ENCODE measurements around the gene PMM2.

PMM2 gene

GRCh38 chr16:8886593-8887430 is 89.2 kb downstream of the PMM2 start:
- no peak for DNase-seq (ENCODE audit: low read depth)
- TF ChIP-seq, protein P1, sequence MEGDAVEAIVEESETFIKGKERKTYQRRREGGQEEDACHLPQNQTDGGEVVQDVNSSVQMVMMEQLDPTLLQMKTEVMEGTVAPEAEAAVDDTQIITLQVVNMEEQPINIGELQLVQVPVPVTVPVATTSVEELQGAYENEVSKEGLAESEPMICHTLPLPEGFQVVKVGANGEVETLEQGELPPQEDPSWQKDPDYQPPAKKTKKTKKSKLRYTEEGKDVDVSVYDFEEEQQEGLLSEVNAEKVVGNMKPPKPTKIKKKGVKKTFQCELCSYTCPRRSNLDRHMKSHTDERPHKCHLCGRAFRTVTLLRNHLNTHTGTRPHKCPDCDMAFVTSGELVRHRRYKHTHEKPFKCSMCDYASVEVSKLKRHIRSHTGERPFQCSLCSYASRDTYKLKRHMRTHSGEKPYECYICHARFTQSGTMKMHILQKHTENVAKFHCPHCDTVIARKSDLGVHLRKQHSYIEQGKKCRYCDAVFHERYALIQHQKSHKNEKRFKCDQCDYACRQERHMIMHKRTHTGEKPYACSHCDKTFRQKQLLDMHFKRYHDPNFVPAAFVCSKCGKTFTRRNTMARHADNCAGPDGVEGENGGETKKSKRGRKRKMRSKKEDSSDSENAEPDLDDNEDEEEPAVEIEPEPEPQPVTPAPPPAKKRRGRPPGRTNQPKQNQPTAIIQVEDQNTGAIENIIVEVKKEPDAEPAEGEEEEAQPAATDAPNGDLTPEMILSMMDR (IDR thresholded peaks at IDR 0.05; ENCODE audit: insufficient read depth, low read depth, low read length, missing control alignments): no peak
- no peak overlapping the region for H3K4me3 ChIP-seq (ENCODE audit: low read depth, low read length)

DNA sequence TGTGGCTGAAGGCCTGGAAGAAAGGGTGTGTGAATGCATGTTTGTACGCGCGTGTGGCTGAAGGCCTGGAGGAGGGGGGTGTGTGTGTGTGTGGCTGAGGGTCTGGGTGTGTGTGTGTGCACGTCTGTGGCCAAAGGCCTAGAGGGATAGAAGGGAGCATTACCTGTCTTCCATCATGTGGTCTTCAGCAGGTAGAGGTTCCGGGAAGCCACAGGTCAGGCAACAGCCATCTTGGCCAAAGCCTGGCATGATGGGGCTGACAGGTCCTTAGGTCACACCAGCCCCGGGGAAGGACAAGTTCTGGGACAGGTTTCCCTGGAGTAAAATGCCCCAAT is 89.8 kb downstream of the PMM2 start:
- H3K4me3 ChIP-seq (ENCODE audit: low read depth, low read length): no peak overlapping the region
- DNase-seq (ENCODE audit: low read depth): no peak
- TF ChIP-seq, protein P1 (IDR thresholded peaks at IDR 0.05; ENCODE audit: insufficient read depth, low read depth, low read length, missing control alignments): no peak

DNA sequence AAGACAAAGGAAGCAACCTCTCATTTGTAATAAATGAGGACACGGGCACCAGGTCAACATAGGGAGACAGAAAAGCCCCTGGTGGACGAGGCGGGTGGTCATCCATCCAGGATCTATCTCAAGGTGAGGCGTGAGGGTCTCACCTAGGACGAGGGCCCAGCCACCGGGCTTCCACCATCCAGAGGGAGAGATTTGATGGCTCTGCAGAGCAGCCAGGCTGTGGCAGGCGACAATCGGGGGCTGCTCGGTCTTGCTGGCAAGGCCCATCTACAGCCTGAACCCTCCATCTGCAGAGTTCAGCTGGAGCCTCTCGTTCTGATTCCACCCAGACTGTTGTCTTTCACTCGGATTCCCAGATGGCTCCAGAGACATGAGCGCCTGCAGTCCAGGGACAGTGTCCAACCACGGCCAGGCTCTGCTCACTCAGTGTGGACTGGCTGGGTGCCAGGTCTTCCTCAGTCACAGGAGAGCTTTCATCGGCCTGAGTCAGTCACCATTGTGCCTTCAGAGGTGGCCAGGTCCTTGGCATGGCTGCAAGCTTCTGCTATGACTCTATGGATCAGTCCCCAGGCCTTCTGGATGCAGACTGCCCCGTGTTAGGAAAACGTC is 90.4 kb downstream of the PMM2 start:
- TF ChIP-seq, protein P1 (IDR thresholded peaks at IDR 0.05; ENCODE audit: insufficient read depth, low read depth, low read length, missing control alignments): no peak
- no peak for DNase-seq (ENCODE audit: low read depth)
- no peak overlapping the region for H3K4me3 ChIP-seq (ENCODE audit: low read depth, low read length)

GRCh38 chr16:8888951-8889892 is 91.6 kb downstream of the PMM2 start:
- DNase-seq (ENCODE audit: low read depth): no peak
- no peak overlapping the region for H3K4me3 ChIP-seq (ENCODE audit: low read depth, low read length)

DNA sequence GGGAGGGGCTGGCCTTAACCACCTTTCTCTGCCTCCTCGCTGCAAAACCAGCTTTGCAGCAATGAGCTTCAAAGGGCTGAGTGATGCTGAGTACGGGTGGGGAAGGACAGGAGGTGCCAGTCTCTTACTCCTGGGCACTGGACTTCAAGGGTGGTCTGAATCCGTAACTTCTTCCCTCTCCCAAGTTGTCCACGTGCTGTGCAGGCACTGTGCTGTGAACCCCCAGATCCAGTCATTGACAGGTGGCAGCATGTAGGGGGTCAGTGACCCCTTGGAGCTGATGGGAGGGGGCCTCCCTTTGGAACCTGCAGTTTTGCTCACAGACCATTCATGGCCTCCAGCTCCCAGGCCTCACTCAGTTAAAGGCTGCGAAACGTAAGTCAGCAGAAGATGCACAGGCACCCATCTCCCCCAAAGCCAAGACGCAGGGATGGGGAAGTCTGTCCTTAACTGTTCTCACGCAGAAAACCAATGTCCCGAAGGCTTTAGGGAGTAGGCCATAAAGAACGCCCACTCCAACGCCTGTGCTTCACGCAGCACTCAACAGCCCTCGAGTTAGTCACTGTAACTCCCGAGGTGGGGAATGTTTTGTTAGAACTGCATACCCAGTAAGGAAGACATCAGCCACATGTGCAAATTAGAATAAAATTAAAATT is 92.4 kb downstream of the PMM2 start:
- no peak overlapping the region for H3K4me3 ChIP-seq (ENCODE audit: low read depth, low read length)
- no peak for DNase-seq (ENCODE audit: low read depth)

More at GRCh38 chr16:8888951-8889892, 91.6 kb downstream of the PMM2 start:
- TF ChIP-seq, protein P1 (IDR thresholded peaks at IDR 0.05; ENCODE audit: insufficient read depth, low read depth, low read length, missing control alignments): no peak

GRCh38 chr16:8890549-8890921 is 92.9 kb downstream of the PMM2 start:
- DNase-seq (ENCODE audit: low read depth): no peak
- TF ChIP-seq, protein P1 (IDR thresholded peaks at IDR 0.05; ENCODE audit: insufficient read depth, low read depth, low read length, missing control alignments): no peak
- no peak overlapping the region for H3K4me3 ChIP-seq (ENCODE audit: low read depth, low read length)

More for the DNA sequence above, 92.4 kb downstream of the PMM2 start:
- TF ChIP-seq, protein P1 (IDR thresholded peaks at IDR 0.05; ENCODE audit: insufficient read depth, low read depth, low read length, missing control alignments): no peak

Measured in GM12865 (cell line).